GM12872 (cell line): Measurements from ENCODE around the gene TNFRSF12A.
A peak's percentile ranks its signal among the peaks of the same experiment; 100 is the strongest.

Experiments used
- TF ChIP-seq, protein P1 (sequence below): IDR thresholded peaks from 3 replicates; pipeline ENCODE4 v1.5.1; 2011; ENCODE audit warnings: low read depth, mild to moderate bottlenecking, low read length, moderate library complexity; ENCODE audit not compliant: insufficient read depth

Gene TNFRSF12A

DNA sequence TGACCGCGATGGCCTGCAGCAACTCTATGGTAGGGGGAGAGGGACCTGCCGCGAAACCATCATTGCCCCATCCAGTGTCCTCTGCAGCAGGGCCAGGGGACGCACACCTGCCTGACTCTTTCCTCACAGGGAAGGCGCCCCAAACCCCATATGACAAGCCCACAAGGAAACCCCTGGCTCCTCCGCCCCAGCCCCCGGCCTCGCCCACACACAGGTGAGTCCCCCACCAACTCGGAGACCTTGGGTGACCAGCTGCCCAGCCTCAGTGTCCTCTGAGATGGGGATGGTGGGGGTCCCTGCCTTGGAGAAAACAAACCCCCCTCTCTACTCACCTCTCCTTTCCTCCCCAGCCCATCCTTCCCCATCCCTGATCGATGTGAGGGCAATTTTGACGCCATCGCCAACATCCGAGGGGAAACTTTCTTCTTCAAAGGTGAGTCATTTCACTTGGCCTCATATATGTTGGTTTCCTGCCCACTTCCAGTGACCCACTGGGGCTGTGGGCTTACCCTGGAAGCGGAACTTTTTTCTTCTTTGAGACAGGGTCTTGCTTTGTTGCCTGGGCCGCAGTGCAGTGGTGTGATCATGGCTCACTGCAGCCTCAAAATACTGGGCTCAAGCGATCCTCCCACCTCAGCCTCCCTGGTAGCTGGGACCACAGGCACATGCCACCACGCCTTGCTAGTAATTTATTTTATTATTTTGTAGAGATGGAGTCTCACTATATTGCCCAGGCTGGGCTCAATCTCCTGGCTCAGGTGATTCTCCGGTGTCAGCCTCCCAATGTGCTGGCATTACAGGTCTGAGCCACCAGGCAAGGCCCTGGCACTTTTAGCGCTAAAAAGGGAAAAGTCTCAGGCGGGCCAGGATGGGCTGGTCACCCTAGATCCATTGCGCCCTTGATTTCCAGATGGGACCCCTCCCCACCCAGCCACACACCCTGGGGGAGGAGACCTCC lies 37.3 kb downstream of the TNFRSF12A start:
- TF ChIP-seq, protein P1, sequence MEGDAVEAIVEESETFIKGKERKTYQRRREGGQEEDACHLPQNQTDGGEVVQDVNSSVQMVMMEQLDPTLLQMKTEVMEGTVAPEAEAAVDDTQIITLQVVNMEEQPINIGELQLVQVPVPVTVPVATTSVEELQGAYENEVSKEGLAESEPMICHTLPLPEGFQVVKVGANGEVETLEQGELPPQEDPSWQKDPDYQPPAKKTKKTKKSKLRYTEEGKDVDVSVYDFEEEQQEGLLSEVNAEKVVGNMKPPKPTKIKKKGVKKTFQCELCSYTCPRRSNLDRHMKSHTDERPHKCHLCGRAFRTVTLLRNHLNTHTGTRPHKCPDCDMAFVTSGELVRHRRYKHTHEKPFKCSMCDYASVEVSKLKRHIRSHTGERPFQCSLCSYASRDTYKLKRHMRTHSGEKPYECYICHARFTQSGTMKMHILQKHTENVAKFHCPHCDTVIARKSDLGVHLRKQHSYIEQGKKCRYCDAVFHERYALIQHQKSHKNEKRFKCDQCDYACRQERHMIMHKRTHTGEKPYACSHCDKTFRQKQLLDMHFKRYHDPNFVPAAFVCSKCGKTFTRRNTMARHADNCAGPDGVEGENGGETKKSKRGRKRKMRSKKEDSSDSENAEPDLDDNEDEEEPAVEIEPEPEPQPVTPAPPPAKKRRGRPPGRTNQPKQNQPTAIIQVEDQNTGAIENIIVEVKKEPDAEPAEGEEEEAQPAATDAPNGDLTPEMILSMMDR, result no peak

DNA sequence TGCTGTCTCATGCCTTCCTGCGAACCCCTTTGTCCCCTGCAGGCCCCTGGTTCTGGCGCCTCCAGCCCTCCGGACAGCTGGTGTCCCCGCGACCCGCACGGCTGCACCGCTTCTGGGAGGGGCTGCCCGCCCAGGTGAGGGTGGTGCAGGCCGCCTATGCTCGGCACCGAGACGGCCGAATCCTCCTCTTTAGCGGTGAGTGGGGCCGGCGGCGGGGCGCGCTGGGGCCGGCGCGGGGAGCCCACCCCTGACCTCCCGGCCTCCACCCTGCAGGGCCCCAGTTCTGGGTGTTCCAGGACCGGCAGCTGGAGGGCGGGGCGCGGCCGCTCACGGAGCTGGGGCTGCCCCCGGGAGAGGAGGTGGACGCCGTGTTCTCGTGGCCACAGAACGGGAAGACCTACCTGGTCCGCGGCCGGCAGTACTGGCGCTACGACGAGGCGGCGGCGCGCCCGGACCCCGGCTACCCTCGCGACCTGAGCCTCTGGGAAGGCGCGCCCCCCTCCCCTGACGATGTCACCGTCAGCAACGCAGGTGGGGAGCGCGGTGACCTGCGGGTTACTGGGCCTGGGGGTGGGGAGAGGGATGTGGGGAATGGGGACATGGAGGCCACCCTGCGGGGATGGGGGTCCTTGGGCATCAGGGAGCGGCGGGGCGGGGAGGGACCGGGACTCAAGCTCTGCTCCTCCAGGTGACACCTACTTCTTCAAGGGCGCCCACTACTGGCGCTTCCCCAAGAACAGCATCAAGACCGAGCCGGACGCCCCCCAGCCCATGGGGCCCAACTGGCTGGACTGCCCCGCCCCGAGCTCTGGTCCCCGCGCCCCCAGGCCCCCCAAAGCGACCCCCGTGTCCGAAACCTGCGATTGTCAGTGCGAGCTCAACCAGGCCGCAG lies 38.2 kb downstream of the TNFRSF12A start:
- TF ChIP-seq, protein P1, result no peak

DNA sequence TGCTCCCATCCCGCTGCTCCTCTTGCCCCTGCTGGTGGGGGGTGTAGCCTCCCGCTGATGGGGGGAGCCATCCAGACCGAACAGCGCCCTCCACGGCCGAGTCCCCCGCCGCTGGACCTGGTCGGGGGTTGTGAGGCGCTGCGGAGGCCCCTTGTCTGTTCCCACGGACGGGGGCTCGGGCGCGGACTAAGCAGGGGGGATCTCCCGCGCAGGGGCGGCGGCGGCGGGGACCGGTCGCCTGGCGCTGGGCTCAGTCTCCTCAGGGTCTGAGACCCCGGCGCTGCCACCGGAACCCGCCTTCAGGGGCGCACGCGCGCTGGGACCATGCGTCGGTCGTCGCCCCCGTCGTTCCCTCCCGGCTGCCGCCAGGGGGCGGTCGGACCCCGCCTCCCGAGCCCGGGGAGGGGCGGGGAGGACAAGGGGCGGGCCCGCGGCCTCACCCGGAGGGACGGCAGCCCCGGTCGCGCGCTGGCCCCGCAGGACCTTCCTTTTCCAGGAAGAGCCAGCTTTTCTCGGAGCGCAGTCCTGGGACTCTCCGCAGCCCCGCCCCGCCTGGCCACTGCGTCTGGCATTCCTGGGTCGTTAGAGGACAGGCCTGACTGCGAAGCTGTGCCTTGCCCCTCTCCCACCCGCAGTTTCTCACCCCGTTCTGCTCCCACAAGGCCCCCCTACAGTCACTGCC lies 39.0 kb downstream of the TNFRSF12A start:
- TF ChIP-seq, protein P1, result peak; percentile 77

DNA sequence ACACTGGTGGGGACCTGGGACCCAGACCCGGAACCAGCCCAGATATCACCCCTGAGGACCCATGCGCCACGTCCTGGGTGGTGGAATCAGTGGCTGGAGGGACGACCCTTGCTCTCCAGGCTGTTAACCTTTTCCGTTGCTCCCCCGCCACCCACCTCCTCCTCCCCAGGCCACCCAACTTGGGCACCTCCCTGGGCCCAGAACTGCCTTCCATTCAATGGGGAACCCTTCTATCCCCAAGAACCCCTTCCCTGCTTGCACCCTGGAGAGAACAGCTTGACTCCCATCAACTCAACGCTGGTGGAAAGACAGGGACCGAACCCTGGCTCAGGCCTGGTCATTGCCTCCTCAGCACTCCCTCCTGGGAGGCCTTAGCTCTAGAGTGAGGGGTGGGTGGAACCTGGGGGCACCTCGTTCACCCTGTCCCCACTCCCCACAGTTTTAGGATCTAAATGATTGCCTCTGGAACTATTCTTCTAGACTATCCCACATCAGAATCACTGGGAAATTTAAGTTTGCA lies 39.6 kb downstream of the TNFRSF12A start:
- TF ChIP-seq, protein P1, result no peak

DNA sequence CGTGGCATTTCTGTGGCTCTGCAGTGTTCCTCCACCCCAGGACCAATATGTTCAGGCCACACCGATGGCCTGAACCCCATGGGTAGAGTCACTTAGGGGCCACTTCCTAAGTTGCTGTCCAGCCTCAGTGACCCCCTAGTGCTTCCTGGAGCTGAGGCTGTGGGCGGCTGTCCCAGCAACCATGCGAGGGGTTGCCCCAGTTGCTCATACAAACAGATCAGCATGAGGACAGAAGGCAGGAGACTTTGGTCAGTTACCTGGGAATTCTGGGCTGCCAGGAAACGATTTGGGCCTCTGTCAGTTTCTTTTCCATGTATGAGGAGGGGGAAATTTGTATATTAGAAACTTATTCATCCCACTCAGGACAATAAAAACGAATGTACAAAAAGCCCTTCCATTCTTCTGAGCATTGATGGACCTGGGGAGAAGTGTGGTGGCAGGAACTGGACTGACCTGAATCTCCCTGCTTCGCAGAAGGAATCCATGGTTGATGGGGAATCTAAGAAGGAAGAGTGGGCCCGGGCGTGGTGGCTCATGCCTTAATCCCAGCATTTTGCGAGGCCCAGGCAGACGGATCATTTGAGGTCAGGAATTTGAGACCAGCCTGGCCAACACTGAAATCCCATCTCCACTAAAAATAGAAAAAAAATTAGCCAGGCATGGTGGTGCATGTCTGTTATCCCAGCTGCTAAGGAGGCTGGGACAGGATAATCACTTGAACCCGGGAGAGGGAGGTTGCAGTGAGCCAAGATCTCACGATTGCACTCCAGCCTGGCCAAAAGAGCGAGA lies 40.4 kb downstream of the TNFRSF12A start:
- TF ChIP-seq, protein P1, result no peak

DNA sequence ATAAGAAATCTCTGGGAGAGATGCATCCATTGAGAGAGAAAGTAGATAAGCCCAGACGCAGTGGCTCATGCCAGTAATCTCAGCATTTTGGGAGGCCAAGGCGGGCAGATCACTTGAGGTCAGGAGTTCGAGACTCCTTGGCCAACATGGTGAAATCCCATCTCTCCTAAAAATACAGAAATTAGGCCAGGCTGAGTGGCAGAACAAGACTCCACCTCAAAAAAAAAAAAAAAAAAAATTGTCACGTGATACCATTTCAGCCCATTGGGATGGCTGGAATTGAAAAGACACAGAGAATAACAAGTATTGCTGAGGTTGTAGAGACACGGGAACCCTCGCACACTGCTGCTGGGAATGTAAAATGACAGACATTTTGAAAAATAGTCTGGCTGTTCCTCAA lies 42.4 kb downstream of the TNFRSF12A start:
- TF ChIP-seq, protein P1, result no peak
